Hepatocyte (in vitro differentiated cells): ENCODE results near the gene KRT10. TPM values are rescaled to one million over a fixed set of nuclear protein-coding genes. Genes with fewer than 3 reads are reported as not detected.

Experiments used
- DNase-seq: peaks from one replicate; pipeline ENCODE4 v3.0.0-alpha.2; 2016; ENCODE audit warnings: low spot score
- H2AFZ ChIP-seq: fragments of 200-600 bp; sonication (generic); 2 replicates; pipeline ENCODE4 v1.6.0; 2016; ENCODE audit warnings: antibody characterized with exemption, mild to moderate bottlenecking
- H3K27ac ChIP-seq: fragments of 200-600 bp; sonication (generic); 2 replicates; pipeline ENCODE4 v1.5.1; 2016; ENCODE audit warnings: mild to moderate bottlenecking
- H3K27me3 ChIP-seq: fragments of 200-600 bp; sonication (generic); 2 replicates; pipeline ENCODE4 v1.6.1; 2016
- H3K36me3 ChIP-seq: fragments of 200-600 bp; sonication (generic); replicated peaks from 2 replicates; pipeline ENCODE4 v1.5.1; 2016; ENCODE audit warnings: low read depth; ENCODE audit not compliant: insufficient read depth
- H3K4me1 ChIP-seq: fragments of 200-600 bp; sonication (generic); 2 replicates; pipeline ENCODE4 v1.5.1; 2016; ENCODE audit warnings: mild to moderate bottlenecking, moderate library complexity; ENCODE audit not compliant: insufficient read depth
- H3K4me2 ChIP-seq: fragments of 200-600 bp; sonication (generic); 2 replicates; pipeline ENCODE4 v1.6.0; 2016
- H3K4me3 ChIP-seq: fragments of 200-600 bp; sonication (generic); 2 replicates; pipeline ENCODE4 v1.5.1; 2016; ENCODE audit warnings: mild to moderate bottlenecking
- H3K79me2 ChIP-seq: fragments of 200-600 bp; sonication (generic); 2 replicates; pipeline ENCODE4 v1.6.0; 2017; ENCODE audit warnings: mild to moderate bottlenecking
- H3K9me2 ChIP-seq: fragments of 200-600 bp; sonication (generic); replicated peaks from 2 replicates; pipeline ENCODE4 v1.6.0; 2017; ENCODE audit warnings: mild to moderate bottlenecking; ENCODE audit not compliant: insufficient read depth
- H3K9me3 ChIP-seq: fragments of 200-600 bp; sonication (generic); 2 replicates; pipeline ENCODE4 v1.5.1; 2016; ENCODE audit warnings: low read depth, mild to moderate bottlenecking
- H4K20me1 ChIP-seq: fragments of 200-600 bp; sonication (generic); 2 replicates; pipeline ENCODE4 v1.6.0; 2016; ENCODE audit warnings: mild to moderate bottlenecking; ENCODE audit not compliant: insufficient read depth, poor library complexity, severe bottlenecking
- EZH2 ChIP-seq: fragments of 200-600 bp; sonication (generic); IDR thresholded peaks from 2 replicates; pipeline ENCODE4 v1.6.1; 2016; ENCODE audit warnings: antibody characterized with exemption, mild to moderate bottlenecking, borderline replicate concordance
- EZH2phosphoT487 ChIP-seq: fragments of 200-600 bp; sonication (generic); IDR thresholded peaks from one replicate; pipeline ENCODE4 v1.6.1; 2018; ENCODE audit warnings: antibody characterized with exemption, mild to moderate bottlenecking, low read depth, moderate library complexity; ENCODE audit not compliant: unreplicated experiment, severe bottlenecking
- WGBS: methylation state at CpG from one replicate; pipeline ENCODE4 v1.1.6; 2016; ENCODE audit warnings: low lambda C conversion rate; ENCODE audit errors: missing lambda C conversion rate; 5-methylcytosine and 5-hydroxymethylcytosine counted together
- polyA plus RNA-seq: library from polyadenylated mRNA; unstranded; fragments of >200 nt; fragmentation: Nextera tagmentation; extraction: Ambion mirVana; gene quantifications from 2 replicates; pipeline ENCODE4 v1.2.1, GENCODE V29; 2016
- total RNA-seq: library from RNA; depleted of rRNA; stranded (reverse); fragments of >200 nt; gene quantifications from 2 replicates; pipeline ENCODE4 v1.2.3, GENCODE V29; 2014
- TF ChIP-seq, protein P1 (sequence below): fragments of 200-600 bp; sonication (generic); IDR thresholded peaks from 2 replicates; pipeline ENCODE4 v1.5.1; 2016; ENCODE audit warnings: antibody characterized with exemption, mild to moderate bottlenecking; ENCODE audit not compliant: poor library complexity

KRT10 gene
- total and polyA plus RNA-seq, 2 experiments from 2014 or later = 39.7 to 153 TPM

DNA sequence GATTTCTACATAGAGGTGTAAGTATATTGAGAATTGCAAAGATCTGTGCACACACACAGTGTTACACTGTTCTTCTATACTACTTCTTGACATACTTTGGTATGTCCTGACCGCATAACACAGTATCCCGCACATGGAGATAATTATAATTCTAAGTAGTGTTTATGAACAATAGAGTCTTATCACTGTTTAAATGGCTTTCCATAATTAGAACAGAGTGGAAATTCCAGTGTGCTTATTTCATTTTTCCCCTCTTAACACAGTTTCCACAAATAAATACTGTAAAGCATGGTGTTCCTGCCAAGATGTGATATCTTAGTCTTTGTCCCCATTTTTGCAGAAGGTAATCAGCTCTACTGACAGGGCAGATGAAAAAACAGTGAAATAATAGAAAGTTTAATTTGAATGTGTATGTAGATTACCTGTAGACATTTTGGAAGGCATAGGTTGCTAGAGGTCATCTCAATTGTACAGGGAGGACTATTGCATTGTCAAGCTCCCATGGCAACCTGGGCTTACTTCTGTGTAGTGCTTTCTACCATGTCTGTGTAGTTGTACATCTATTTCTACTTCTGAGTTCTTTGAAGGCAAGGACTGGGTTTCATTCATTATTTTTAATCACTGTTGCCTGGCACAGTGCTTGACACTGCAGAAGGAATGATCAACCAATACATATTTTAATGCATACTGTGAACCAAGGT lies 12.5 kb downstream of the KRT10 start:
- DNase-seq = no peak
- Histone ChIP-seq H3K79me2 (no peaks in the 10 kb centered on the region), H3K4me3 (no peak overlapping the region), H3K4me1 (no peaks in the 10 kb centered on the region), H3K36me3 (no peaks in the 10 kb centered on the region), H4K20me1 (no peaks in the 10 kb centered on the region), H3K27ac (no peak overlapping the region), H3K9me3 (no peaks in the 10 kb centered on the region), H2AFZ (no peak overlapping the region), H3K27me3 (peaks cover 41% of the 10 kb centered on the region), H3K4me2 (no peak overlapping the region), H3K9me2 (no peaks in the 10 kb centered on the region)
- WGBS = 73% methylated on average over 2 of the region's 2 CpGs
- no peak for TF ChIP-seq EZH2phosphoT487

GRCh38 chr17:40806131-40806530 lies 16.3 kb downstream of the KRT10 start:
- DNase-seq = no peak
- H3K4me2 ChIP-seq = no peak overlapping the region
- H3K27ac ChIP-seq = no peak overlapping the region
- H3K79me2 ChIP-seq = no peaks in the 10 kb centered on the region
- H4K20me1 ChIP-seq = no peaks in the 10 kb centered on the region
- H2AFZ ChIP-seq = no peak overlapping the region
- no peaks in the 10 kb centered on the region for H3K9me3 ChIP-seq
- peaks cover 39% of the 10 kb centered on the region for H3K27me3 ChIP-seq
- H3K4me1 ChIP-seq = no peaks in the 10 kb centered on the region
- H3K4me3 ChIP-seq = no peak overlapping the region
- 70% methylated on average over 3 of the region's 3 CpGs for WGBS
- no peak for TF ChIP-seq EZH2phosphoT487
- TF ChIP-seq, protein P1, sequence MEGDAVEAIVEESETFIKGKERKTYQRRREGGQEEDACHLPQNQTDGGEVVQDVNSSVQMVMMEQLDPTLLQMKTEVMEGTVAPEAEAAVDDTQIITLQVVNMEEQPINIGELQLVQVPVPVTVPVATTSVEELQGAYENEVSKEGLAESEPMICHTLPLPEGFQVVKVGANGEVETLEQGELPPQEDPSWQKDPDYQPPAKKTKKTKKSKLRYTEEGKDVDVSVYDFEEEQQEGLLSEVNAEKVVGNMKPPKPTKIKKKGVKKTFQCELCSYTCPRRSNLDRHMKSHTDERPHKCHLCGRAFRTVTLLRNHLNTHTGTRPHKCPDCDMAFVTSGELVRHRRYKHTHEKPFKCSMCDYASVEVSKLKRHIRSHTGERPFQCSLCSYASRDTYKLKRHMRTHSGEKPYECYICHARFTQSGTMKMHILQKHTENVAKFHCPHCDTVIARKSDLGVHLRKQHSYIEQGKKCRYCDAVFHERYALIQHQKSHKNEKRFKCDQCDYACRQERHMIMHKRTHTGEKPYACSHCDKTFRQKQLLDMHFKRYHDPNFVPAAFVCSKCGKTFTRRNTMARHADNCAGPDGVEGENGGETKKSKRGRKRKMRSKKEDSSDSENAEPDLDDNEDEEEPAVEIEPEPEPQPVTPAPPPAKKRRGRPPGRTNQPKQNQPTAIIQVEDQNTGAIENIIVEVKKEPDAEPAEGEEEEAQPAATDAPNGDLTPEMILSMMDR = no peak
- no peak for TF ChIP-seq EZH2
- no peaks in the 10 kb centered on the region for H3K36me3 ChIP-seq
- no peaks in the 10 kb centered on the region for H3K9me2 ChIP-seq

GRCh38 chr17:40803617-40804082 lies 18.8 kb downstream of the KRT10 start:
- 14% methylated on average over 13 of the region's 13 CpGs for WGBS
- H3K4me3 ChIP-seq = no peak overlapping the region
- no peaks in the 10 kb centered on the region for H3K4me1 ChIP-seq
- H3K4me2 ChIP-seq = peak overlapping the region; percentile 38
- peaks cover 49% of the 10 kb centered on the region for H3K27me3 ChIP-seq
- H3K79me2 ChIP-seq = no peaks in the 10 kb centered on the region
- no peaks in the 10 kb centered on the region for H3K9me3 ChIP-seq
- peak; percentile 92 for DNase-seq
- no peak overlapping the region for H3K27ac ChIP-seq
- H4K20me1 ChIP-seq = no peaks in the 10 kb centered on the region
- TF ChIP-seq, protein P1 = peak; percentile 94
- TF ChIP-seq EZH2phosphoT487 = no peak
- no peak overlapping the region for H2AFZ ChIP-seq
- H3K9me2 ChIP-seq = no peaks in the 10 kb centered on the region
- no peaks in the 10 kb centered on the region for H3K36me3 ChIP-seq

DNA sequence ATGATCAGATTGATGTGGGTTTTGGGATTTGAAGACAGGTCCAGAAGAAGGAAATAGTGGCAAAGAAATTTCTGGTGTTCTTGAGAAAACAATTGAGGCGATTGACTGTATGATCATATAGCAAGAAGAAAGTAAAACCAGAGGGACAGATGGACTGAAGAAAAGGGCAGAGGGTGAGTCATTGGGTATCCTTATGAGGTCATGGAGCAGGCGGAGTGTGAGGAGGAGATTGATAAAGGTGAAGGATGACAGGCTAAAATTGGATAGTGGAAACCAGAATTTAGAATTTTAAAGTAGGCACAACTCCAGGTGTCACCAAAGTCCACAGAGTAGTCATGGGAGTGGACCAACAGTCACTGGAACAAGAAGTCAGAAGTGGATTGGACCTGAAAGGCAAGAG lies 21.3 kb downstream of the KRT10 start:
- Histone ChIP-seq H3K4me3 (no peak overlapping the region), H4K20me1 (no peaks in the 10 kb centered on the region), H3K9me3 (no peaks in the 10 kb centered on the region), H2AFZ (no peak overlapping the region), H3K4me1 (no peaks in the 10 kb centered on the region), H3K9me2 (no peaks in the 10 kb centered on the region), H3K27ac (no peak overlapping the region), H3K36me3 (no peaks in the 10 kb centered on the region), H3K4me2 (no peak overlapping the region), H3K27me3 (peaks cover 37% of the 10 kb centered on the region), H3K79me2 (no peaks in the 10 kb centered on the region)
- no peak for DNase-seq
- TF ChIP-seq EZH2 (no peak), EZH2phosphoT487 (no peak)
- TF ChIP-seq, protein P1 = no peak
- WGBS = 62% methylated on average over 2 of the region's 2 CpGs
